H9 (cell line): Measurements from ENCODE around the gene GRIN3B. TPM values are rescaled to one million over a fixed set of nuclear protein-coding genes. Genes with fewer than 3 reads are reported as not detected.

Experiments
- DNase-seq: peaks from one replicate; pipeline ENCODE4 v3.0.0-alpha.2; 2017
- H2AFZ ChIP-seq: one replicate; pipeline ENCODE4 v1.6.1; 2013; ENCODE audit warnings: mild to moderate bottlenecking, low read length, control low read depth, moderate library complexity
- H2AK5ac ChIP-seq: 2 replicates; pipeline ENCODE4 v1.6.1; 2013; ENCODE audit warnings: low read length, control low read depth, mixed read lengths; ENCODE audit not compliant: insufficient read length
- H2BK120ac ChIP-seq: one replicate; pipeline ENCODE4 v1.6.1; 2013; ENCODE audit warnings: low read depth, mild to moderate bottlenecking, low read length, control low read depth, inconsistent platforms; ENCODE audit not compliant: poor library complexity, severe bottlenecking
- H2BK12ac ChIP-seq: 2 replicates; pipeline ENCODE4 v1.6.1; 2013; ENCODE audit warnings: low read length, control low read depth, mixed read lengths, low read depth; ENCODE audit not compliant: insufficient read length
- H2BK15ac ChIP-seq: 2 replicates; pipeline ENCODE4 v1.6.1; 2013; ENCODE audit warnings: low read depth, low read length, control low read depth
- H2BK20ac ChIP-seq: one replicate; pipeline ENCODE4 v1.6.1; 2013; ENCODE audit warnings: low read depth, mild to moderate bottlenecking, low read length, control low read depth, inconsistent platforms; ENCODE audit not compliant: poor library complexity, severe bottlenecking
- H2BK5ac ChIP-seq: 2 replicates; pipeline ENCODE4 v1.6.1; 2013; ENCODE audit warnings: low read length, control low read depth, mixed read lengths; ENCODE audit not compliant: insufficient read length
- H3K14ac ChIP-seq: 2 replicates; pipeline ENCODE4 v1.6.1; 2013; ENCODE audit warnings: low read length, control low read depth; ENCODE audit not compliant: insufficient read depth
- H3K18ac ChIP-seq: 2 replicates; pipeline ENCODE4 v1.6.1; 2013; ENCODE audit warnings: low read depth, mild to moderate bottlenecking, mixed read lengths, low read length, control low read depth; ENCODE audit not compliant: insufficient read length
- H3K23ac ChIP-seq: 2 replicates; pipeline ENCODE4 v1.6.1; 2013; ENCODE audit warnings: low read length, control low read depth, mixed read lengths, low read depth; ENCODE audit not compliant: insufficient read length
- H3K23me2 ChIP-seq: 2 replicates; pipeline ENCODE4 v1.6.1; 2013; ENCODE audit warnings: low read depth, mild to moderate bottlenecking, mixed read lengths, low read length, control low read depth; ENCODE audit not compliant: insufficient read length, poor library complexity, severe bottlenecking
- H3K27ac ChIP-seq: 2 replicates; pipeline ENCODE4 v1.5.1; 2013; ENCODE audit warnings: low read length, control low read depth, mixed read lengths, low read depth; ENCODE audit not compliant: insufficient read length
- H3K27me3 ChIP-seq: 2 replicates; pipeline ENCODE4 v1.6.1; 2013; ENCODE audit warnings: low read length, control low read depth, inconsistent platforms; ENCODE audit not compliant: insufficient read depth
- H3K4ac ChIP-seq: 2 replicates; pipeline ENCODE4 v1.6.1; 2013; ENCODE audit warnings: low read depth, mild to moderate bottlenecking, control low read depth, inconsistent platforms, low read length, moderate library complexity
- H3K4me1 ChIP-seq: 2 replicates; pipeline ENCODE4 v1.6.1; 2013; ENCODE audit warnings: low read length, control low read depth, inconsistent platforms; ENCODE audit not compliant: insufficient read depth
- H3K4me2 ChIP-seq: 2 replicates; pipeline ENCODE4 v1.6.1; 2013; ENCODE audit warnings: low read length, control low read depth, mixed read lengths; ENCODE audit not compliant: insufficient read length, insufficient read depth
- H3K56ac ChIP-seq: 2 replicates; pipeline ENCODE4 v1.6.1; 2013; ENCODE audit warnings: low read depth, mild to moderate bottlenecking, mixed read lengths, low read length, control low read depth; ENCODE audit not compliant: insufficient read length
- H3K79me1 ChIP-seq: 2 replicates; pipeline ENCODE4 v1.6.1; 2013; ENCODE audit warnings: low read depth, mild to moderate bottlenecking, moderate library complexity, low read length, control low read depth, inconsistent platforms; ENCODE audit not compliant: insufficient read depth, poor library complexity, severe bottlenecking
- H3K79me2 ChIP-seq: 2 replicates; pipeline ENCODE4 v1.6.1; 2013; ENCODE audit warnings: low read length, control low read depth, inconsistent platforms; ENCODE audit not compliant: insufficient read depth
- H3K9ac ChIP-seq: 2 replicates; pipeline ENCODE4 v1.6.1; 2013; ENCODE audit warnings: low read length, control low read depth, mixed read lengths; ENCODE audit not compliant: insufficient read length; ENCODE audit errors: extremely low read depth
- H3K9me3 ChIP-seq: one replicate; pipeline ENCODE4 v1.6.1; 2013; ENCODE audit warnings: low read depth, low read length, inconsistent platforms; ENCODE audit not compliant: control insufficient read depth
- H3T11ph ChIP-seq: one replicate; pipeline ENCODE4 v1.6.1; 2013; ENCODE audit warnings: mild to moderate bottlenecking, low read length, control low read depth, inconsistent platforms
- H4K20me1 ChIP-seq: one replicate; pipeline ENCODE4 v1.6.1; 2013; ENCODE audit not compliant: control insufficient read depth, insufficient read length, insufficient read depth
- H4K5ac ChIP-seq: 2 replicates; pipeline ENCODE4 v1.6.1; 2013; ENCODE audit warnings: low read depth, mild to moderate bottlenecking, mixed read lengths, low read length, control low read depth; ENCODE audit not compliant: insufficient read length
- H4K8ac ChIP-seq: replicated peaks from 2 replicates; pipeline ENCODE4 v1.6.1; 2013; ENCODE audit warnings: low read length, control low read depth, mixed read lengths, low read depth; ENCODE audit not compliant: insufficient read length
- H4K91ac ChIP-seq: 2 replicates; pipeline ENCODE4 v1.6.1; 2013; ENCODE audit warnings: low read depth, mild to moderate bottlenecking, moderate library complexity, mixed read lengths, low read length, control low read depth; ENCODE audit not compliant: insufficient read length
- H3K27ac Mint-ChIP-seq, 3 experiments: 2 replicates in 2 of 3; 3 replicates in 1 of 3; pipeline ENCODE4 v1.8.0; 2020 to 2021; ENCODE audit warnings: mixed read lengths in 3 of 3, mild to moderate bottlenecking in 1 of 3, moderate library complexity in 1 of 3
- H3K27me3 Mint-ChIP-seq: 2 replicates; pipeline ENCODE4 v1.8.0; 2021; ENCODE audit warnings: low read depth, mild to moderate bottlenecking, moderate library complexity, mixed read lengths
- H3K36me3 Mint-ChIP-seq, 3 experiments: 2 replicates in 2 of 3; 3 replicates in 1 of 3; pipeline ENCODE4 v1.8.0; 2020 to 2021; ENCODE audit warnings: low read depth in 3 of 3, mixed read lengths in 3 of 3; ENCODE audit not compliant: insufficient read depth in 1 of 3
- H3K4me1 Mint-ChIP-seq, 2 experiments: 2 replicates each; pipeline ENCODE4 v1.8.0; 2020; ENCODE audit warnings: mixed read lengths in 2 of 2
- H3K4me3 Mint-ChIP-seq, 2 experiments: 2 replicates in 1 of 2; 3 replicates in 1 of 2; pipeline ENCODE4 v1.8.0; 2020 to 2021; ENCODE audit warnings: mild to moderate bottlenecking in 2 of 2, mixed read lengths in 2 of 2, moderate library complexity in 1 of 2
- H3K9me3 Mint-ChIP-seq, 2 experiments: 2 replicates in 1 of 2; 3 replicates in 1 of 2; pipeline ENCODE4 v1.8.0; 2020; ENCODE audit warnings: mild to moderate bottlenecking in 2 of 2, mixed read lengths in 2 of 2, moderate library complexity in 1 of 2
- WGBS: extraction: QIAGEN DNeasy Blood & Tissue Kit; methylation state at CpG from one replicate; pipeline ENCODE4 v1.1.7; 2013; ENCODE audit warnings: missing lambda C conversion rate, low lambda C conversion rate, mixed read lengths; ENCODE audit not compliant: insufficient read length; ENCODE audit errors: extremely low coverage; 5-methylcytosine and 5-hydroxymethylcytosine counted together
- total RNA-seq: library from RNA; stranded (reverse); gene quantifications from 2 replicates; pipeline ENCODE4 v1.2.1, GENCODE V29; 2021
- TF ChIP-seq, protein P1 (sequence below): fragments of 200-600 bp; sonication (generic); conservative IDR thresholded peaks from 3 replicates; pipeline ENCODE4 v1.8.0; 2021; ENCODE audit warnings: antibody characterized with exemption, mild to moderate bottlenecking

The GRIN3B gene
- total RNA-seq, 1 experiment from 2014 or later: 1.0 TPM

DNA sequence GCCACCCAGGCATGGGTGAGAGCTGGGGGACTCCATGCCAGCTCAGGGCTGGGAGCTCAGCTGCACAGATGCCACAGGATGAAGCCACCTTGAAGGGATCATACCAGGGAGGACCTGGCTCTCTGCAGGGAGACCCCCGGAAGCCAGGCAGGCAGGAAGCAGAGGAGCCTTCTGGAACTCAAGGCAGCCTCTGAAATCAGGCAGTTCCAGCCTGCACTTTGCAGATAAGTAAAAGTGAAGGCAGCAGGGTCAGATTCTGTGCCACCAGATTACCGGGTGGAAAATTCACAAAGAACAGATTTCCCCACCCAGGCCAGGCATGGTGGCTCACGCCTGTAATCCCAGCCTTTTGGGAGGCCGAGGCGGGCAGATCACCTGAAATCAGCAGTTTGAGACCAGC is 18.2 kb downstream of the GRIN3B start:
- TF ChIP-seq, protein P1, sequence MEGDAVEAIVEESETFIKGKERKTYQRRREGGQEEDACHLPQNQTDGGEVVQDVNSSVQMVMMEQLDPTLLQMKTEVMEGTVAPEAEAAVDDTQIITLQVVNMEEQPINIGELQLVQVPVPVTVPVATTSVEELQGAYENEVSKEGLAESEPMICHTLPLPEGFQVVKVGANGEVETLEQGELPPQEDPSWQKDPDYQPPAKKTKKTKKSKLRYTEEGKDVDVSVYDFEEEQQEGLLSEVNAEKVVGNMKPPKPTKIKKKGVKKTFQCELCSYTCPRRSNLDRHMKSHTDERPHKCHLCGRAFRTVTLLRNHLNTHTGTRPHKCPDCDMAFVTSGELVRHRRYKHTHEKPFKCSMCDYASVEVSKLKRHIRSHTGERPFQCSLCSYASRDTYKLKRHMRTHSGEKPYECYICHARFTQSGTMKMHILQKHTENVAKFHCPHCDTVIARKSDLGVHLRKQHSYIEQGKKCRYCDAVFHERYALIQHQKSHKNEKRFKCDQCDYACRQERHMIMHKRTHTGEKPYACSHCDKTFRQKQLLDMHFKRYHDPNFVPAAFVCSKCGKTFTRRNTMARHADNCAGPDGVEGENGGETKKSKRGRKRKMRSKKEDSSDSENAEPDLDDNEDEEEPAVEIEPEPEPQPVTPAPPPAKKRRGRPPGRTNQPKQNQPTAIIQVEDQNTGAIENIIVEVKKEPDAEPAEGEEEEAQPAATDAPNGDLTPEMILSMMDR: no peak
- Histone ChIP-seq H2BK15ac (no peak overlapping the region), H3K4me2 (no peak overlapping the region), H2BK5ac (no peak overlapping the region), H3T11ph (no peak overlapping the region), H3K4ac (no peak overlapping the region), H3K56ac (no peak overlapping the region), H2BK12ac (no peak overlapping the region), H4K8ac (no peak overlapping the region), H3K23ac (no peak overlapping the region), H3K9ac (no peak overlapping the region), H2BK120ac (no peak overlapping the region), H4K91ac (no peak overlapping the region), H2AFZ (no peak overlapping the region), H2BK20ac (no peak overlapping the region), H3K23me2 (peaks cover 10% of the 10 kb centered on the region), H2AK5ac (no peak overlapping the region), H3K18ac (no peak overlapping the region), H3K4me1 (no peaks in the 10 kb centered on the region; the same call in 1 of the 2 replicates), H3K14ac (no peak overlapping the region), H4K5ac (no peak overlapping the region), H3K9me3 (no peaks in the 10 kb centered on the region), H3K27ac (no peak overlapping the region), H3K79me2 (peaks cover 45% of the 10 kb centered on the region; the same call in 1 of the 2 replicates), H3K27me3 (no peaks in the 10 kb centered on the region), H4K20me1 (no peaks in the 10 kb centered on the region), H3K79me1 (peaks cover 7% of the 10 kb centered on the region)
- Mint-ChIP-seq H3K4me3 (peak overlapping the region; percentile 89 to 91; a peak in 4 of 5 replicates), H3K4me1 (peaks cover 17 to 35% of the 10 kb centered on the region in 2 experiments), H3K36me3 (peaks cover 2 to 10% (median 4%) of the 10 kb centered on the region in 3 experiments; a peak in 5 of 7 replicates), H3K27me3 (no peaks in the 10 kb centered on the region; the same call in 1 of the 2 replicates), H3K27ac (no peak overlapping the region), H3K9me3 (no peaks in the 10 kb centered on the region; a peak in 1 of 5 replicates)
- no CpG with 5 or more reads among the region's 5 CpGs for WGBS
- DNase-seq: no peak
